ENCODE results near the gene GDF2.

DNA sequence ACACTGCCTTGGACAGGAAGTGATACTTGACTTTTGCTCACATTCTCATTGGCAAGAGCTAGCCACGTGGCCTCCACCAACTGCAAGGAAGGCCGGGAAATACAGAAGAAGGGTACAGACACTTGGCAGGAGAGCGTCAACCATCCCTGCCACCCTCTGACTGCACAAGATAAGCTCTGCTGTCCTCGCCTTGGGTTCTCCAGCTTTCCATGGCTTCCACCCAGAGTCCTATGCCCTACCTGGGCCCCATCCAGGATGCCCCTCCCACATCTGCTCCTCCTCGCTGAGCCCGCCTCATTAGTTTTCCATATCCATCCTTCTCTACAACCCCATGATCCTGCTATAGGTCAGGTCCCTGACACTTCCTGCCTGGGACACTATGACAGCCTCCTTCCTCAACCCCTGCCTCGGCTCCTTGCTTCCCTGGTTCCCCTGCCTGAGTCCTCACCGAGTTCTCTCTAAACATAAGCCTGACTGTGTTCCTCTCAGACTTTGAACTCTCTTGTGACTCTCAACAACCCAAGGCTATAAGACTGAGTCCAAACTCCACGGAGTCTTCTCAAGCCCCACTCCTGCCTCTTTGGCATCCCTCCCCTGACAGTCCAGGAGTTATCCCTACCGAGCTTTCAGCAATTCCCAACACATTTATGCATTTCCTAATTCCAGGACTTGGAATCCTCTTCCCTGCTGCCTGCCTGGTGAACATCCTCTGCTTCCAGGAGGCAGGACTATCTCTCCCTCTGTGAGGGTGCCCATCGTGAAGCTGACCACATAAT, 45.5 kb upstream of the GDF2 start:
- TF ChIP-seq EZH2 (IDR thresholded peaks at IDR 0.05) (no peak), POLR2AphosphoS5 (IDR thresholded peaks at IDR 0.05; ENCODE audit: borderline replicate concordance, low read depth, low read length) (no peak), FOXP2 (optimal IDR thresholded peaks at IDR 0.05; ENCODE audit: control extremely low read depth, extremely low read length, insufficient read depth) (no peak)
